ENCODE measurements around the gene NXN. TPM values are rescaled to one million over a fixed set of nuclear protein-coding genes. Genes with fewer than 3 reads are reported as not detected.

Gene NXN
- polyA plus RNA-seq, 1 donor from 2014 or later, result 14.8 TPM

DNA sequence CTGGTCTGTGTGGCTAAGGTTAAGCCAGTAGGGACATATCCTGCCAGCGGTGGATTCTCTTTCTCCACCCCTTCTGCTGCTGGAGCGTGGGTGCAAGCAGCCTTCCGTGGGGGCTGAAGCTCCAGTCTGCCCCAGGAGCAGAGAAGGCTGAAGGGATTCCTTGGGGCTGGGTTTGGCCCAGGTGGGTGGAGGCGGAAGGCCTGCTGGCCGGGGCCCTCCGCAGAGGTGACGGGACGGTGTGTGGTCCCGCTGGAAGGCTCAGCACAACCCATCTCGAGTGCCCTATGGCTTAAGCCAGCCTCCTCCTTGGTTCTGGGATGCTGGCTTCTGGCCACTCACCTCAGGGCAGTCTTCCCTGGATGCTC, 30.5 kb upstream of the NXN start:
- Histone ChIP-seq H3K4me2 (ENCODE audit: low read length) (no peak overlapping the region), H3K9me3 (ENCODE audit: low read length) (no peaks in the 10 kb centered on the region), H3F3A (ENCODE audit: insufficient read depth, low read length, poor library complexity, severe bottlenecking) (no peaks in the 10 kb centered on the region), H3K27ac (ENCODE audit: low read length) (no peak overlapping the region), H3K9ac (ENCODE audit: low read length) (no peak overlapping the region), H3K4me3 (ENCODE audit: low read length) (no peak overlapping the region), H3K9me2 (ENCODE audit: insufficient read depth, low read length) (no peaks in the 10 kb centered on the region), H4K20me1 (ENCODE audit: insufficient read depth) (no peaks in the 10 kb centered on the region), H2AFZ (ENCODE audit: low read depth, low read length) (no peak overlapping the region), H3K36me3 (ENCODE audit: insufficient read depth, low read length) (no peaks in the 10 kb centered on the region), H3K79me2 (replicated peaks; ENCODE audit: insufficient read depth, low read length) (no peaks in the 10 kb centered on the region), H3K27me3 (ENCODE audit: insufficient read depth, low read depth, low read length) (no peaks in the 10 kb centered on the region)
- no peak for TF ChIP-seq RAD21 (conservative IDR thresholded peaks at IDR 0.05)
- TF ChIP-seq, protein P1, sequence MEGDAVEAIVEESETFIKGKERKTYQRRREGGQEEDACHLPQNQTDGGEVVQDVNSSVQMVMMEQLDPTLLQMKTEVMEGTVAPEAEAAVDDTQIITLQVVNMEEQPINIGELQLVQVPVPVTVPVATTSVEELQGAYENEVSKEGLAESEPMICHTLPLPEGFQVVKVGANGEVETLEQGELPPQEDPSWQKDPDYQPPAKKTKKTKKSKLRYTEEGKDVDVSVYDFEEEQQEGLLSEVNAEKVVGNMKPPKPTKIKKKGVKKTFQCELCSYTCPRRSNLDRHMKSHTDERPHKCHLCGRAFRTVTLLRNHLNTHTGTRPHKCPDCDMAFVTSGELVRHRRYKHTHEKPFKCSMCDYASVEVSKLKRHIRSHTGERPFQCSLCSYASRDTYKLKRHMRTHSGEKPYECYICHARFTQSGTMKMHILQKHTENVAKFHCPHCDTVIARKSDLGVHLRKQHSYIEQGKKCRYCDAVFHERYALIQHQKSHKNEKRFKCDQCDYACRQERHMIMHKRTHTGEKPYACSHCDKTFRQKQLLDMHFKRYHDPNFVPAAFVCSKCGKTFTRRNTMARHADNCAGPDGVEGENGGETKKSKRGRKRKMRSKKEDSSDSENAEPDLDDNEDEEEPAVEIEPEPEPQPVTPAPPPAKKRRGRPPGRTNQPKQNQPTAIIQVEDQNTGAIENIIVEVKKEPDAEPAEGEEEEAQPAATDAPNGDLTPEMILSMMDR (IDR thresholded peaks at IDR 0.05; ENCODE audit: poor library complexity, severe bottlenecking), result no peak

DNA sequence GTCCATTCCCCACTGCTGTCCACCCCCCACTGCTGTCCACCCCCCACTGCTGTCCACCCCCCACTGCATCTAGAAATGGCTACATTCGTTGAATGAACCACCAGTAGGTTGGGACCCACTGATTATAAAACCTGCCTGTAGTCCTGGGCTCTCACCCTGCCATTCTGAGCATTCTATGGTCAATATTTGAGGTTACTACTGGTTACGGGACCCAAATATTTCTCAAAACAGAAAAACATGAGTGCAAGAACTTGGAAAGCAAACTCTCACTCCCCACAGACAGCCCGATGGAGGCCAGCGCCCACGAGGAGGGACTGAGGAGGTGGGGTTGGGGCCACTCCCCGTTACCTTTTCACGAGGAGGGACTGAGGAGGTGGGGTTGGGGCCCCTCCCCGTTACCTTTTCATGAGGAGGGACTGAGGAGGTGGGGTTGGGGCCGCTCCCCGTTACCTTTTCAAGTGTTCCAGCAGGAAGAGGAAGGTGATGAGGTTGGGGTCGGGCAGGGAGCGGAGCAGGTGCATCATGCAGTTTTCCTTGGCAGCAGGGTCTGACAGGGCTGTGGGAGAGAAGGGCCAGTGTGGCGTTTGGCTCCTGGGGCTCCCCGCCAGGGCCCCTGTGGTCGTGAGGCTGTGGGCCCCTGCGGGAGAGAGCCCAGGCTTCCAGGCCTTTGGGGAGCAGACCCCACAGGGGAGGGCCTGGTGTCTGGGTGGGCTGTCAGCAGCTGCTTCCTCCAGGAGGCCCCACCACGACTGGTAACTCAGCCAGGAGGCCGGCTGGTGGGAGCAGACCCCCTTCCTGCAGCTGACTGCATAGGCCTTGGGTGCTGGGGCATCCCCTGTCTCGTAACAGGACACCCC, 29.9 kb upstream of the NXN start:
- H3K4me3 ChIP-seq (ENCODE audit: low read length), result no peak overlapping the region
- H3K36me3 ChIP-seq (ENCODE audit: insufficient read depth, low read length), result no peaks in the 10 kb centered on the region

DNA sequence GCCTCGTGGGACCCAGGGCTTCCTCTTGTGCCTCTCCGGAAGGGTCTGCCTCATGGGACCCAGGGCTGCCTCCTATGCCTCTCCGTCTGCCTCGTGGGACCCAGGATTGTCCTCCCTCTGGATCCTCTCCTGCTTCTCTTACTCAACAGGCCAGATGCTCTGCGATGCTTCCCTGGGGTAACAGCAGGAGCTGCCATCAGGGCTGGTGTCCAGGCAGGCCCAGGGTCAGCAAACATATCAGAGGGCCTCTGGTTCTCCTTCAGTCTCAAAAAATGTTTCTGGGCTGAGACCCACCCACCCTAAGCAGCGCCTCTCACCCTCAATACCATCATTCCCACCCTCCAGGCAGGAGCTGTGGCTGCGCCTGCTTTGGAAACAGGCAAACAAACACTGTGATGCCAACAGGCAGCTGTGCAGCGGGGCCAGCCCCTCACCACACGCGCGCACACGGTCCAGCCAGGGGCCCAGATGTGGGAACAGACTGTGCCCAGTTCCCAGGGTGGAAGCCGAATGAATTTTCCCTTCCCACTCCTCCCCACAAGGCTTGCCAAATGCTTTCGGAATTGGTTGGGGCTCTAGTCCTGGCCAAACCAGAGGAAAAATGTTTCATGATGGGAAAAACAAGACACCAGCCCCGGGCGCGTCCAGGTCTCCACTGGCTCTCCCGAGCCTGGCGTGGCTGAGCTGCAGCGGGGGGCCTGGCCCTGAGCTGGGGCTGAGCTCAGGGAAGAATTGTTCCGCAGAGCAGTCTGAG, 28.6 kb upstream of the NXN start:
- Histone ChIP-seq H3K27me3 (ENCODE audit: insufficient read depth, low read depth, low read length) (no peaks in the 10 kb centered on the region), H4K20me1 (ENCODE audit: insufficient read depth) (no peaks in the 10 kb centered on the region), H3K36me3 (ENCODE audit: insufficient read depth, low read length) (no peaks in the 10 kb centered on the region), H3K27ac (ENCODE audit: low read length) (no peak overlapping the region), H3K4me2 (ENCODE audit: low read length) (no peak overlapping the region), H3K4me3 (ENCODE audit: low read length) (no peak overlapping the region), H3K9ac (ENCODE audit: low read length) (no peak overlapping the region), H3K9me2 (ENCODE audit: insufficient read depth, low read length) (no peaks in the 10 kb centered on the region), H2AFZ (ENCODE audit: low read depth, low read length) (no peak overlapping the region), H3K79me2 (replicated peaks; ENCODE audit: insufficient read depth, low read length) (no peaks in the 10 kb centered on the region), H3F3A (ENCODE audit: insufficient read depth, low read length, poor library complexity, severe bottlenecking) (no peaks in the 10 kb centered on the region), H3K9me3 (ENCODE audit: low read length) (no peaks in the 10 kb centered on the region)
- TF ChIP-seq EP300 (conservative IDR thresholded peaks at IDR 0.05; ENCODE audit: poor library complexity, severe bottlenecking) (no peak), RAD21 (conservative IDR thresholded peaks at IDR 0.05) (no peak), EZH2 (IDR thresholded peaks at IDR 0.05; ENCODE audit: borderline replicate concordance, insufficient read depth, low read length, poor library complexity, severe bottlenecking) (no peak), TAF1 (IDR thresholded peaks at IDR 0.05; ENCODE audit: low read depth) (no peak), MXI1 (conservative IDR thresholded peaks at IDR 0.05; ENCODE audit: poor library complexity, severe bottlenecking) (no peak), SMC3 (conservative IDR thresholded peaks at IDR 0.05; ENCODE audit: poor library complexity) (no peak)
- TF ChIP-seq, protein P2, sequence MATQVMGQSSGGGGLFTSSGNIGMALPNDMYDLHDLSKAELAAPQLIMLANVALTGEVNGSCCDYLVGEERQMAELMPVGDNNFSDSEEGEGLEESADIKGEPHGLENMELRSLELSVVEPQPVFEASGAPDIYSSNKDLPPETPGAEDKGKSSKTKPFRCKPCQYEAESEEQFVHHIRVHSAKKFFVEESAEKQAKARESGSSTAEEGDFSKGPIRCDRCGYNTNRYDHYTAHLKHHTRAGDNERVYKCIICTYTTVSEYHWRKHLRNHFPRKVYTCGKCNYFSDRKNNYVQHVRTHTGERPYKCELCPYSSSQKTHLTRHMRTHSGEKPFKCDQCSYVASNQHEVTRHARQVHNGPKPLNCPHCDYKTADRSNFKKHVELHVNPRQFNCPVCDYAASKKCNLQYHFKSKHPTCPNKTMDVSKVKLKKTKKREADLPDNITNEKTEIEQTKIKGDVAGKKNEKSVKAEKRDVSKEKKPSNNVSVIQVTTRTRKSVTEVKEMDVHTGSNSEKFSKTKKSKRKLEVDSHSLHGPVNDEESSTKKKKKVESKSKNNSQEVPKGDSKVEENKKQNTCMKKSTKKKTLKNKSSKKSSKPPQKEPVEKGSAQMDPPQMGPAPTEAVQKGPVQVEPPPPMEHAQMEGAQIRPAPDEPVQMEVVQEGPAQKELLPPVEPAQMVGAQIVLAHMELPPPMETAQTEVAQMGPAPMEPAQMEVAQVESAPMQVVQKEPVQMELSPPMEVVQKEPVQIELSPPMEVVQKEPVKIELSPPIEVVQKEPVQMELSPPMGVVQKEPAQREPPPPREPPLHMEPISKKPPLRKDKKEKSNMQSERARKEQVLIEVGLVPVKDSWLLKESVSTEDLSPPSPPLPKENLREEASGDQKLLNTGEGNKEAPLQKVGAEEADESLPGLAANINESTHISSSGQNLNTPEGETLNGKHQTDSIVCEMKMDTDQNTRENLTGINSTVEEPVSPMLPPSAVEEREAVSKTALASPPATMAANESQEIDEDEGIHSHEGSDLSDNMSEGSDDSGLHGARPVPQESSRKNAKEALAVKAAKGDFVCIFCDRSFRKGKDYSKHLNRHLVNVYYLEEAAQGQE (IDR thresholded peaks at IDR 0.05; ENCODE audit: borderline replicate concordance), result no peak

More for the DNA sequence above, 29.9 kb upstream of the NXN start:
- Histone ChIP-seq H3K9ac (ENCODE audit: low read length) (no peak overlapping the region), H3K27ac (ENCODE audit: low read length) (no peak overlapping the region), H2AFZ (ENCODE audit: low read depth, low read length) (no peak overlapping the region), H3K9me2 (ENCODE audit: insufficient read depth, low read length) (no peaks in the 10 kb centered on the region), H3F3A (ENCODE audit: insufficient read depth, low read length, poor library complexity, severe bottlenecking) (no peaks in the 10 kb centered on the region), H3K9me3 (ENCODE audit: low read length) (no peaks in the 10 kb centered on the region), H3K4me2 (ENCODE audit: low read length) (no peak overlapping the region), H3K27me3 (ENCODE audit: insufficient read depth, low read depth, low read length) (no peaks in the 10 kb centered on the region), H4K20me1 (ENCODE audit: insufficient read depth) (no peaks in the 10 kb centered on the region), H3K79me2 (replicated peaks; ENCODE audit: insufficient read depth, low read length) (no peaks in the 10 kb centered on the region)
- TF ChIP-seq SMC3 (conservative IDR thresholded peaks at IDR 0.05; ENCODE audit: poor library complexity) (no peak), POLR2AphosphoS5 (IDR thresholded peaks at IDR 0.05) (no peak), MXI1 (conservative IDR thresholded peaks at IDR 0.05; ENCODE audit: poor library complexity, severe bottlenecking) (no peak), EP300 (conservative IDR thresholded peaks at IDR 0.05; ENCODE audit: poor library complexity, severe bottlenecking) (no peak), RAD21 (conservative IDR thresholded peaks at IDR 0.05) (no peak)
- TF ChIP-seq, protein P1 (IDR thresholded peaks at IDR 0.05; ENCODE audit: poor library complexity, severe bottlenecking), result no peak
